ENCODE results near the gene ADCY9. TPM values are rescaled to one million over a fixed set of nuclear protein-coding genes. Genes with fewer than 3 reads are reported as not detected.
"Not testable (repeated sequence)": the region's sequence is repeated elsewhere in the genome, so short reads cannot be mapped to it uniquely, and the experiment has no call there.

The ADCY9 gene
- total RNA-seq, 1 experiment from 2014 or later, result 19.9 TPM

DNA sequence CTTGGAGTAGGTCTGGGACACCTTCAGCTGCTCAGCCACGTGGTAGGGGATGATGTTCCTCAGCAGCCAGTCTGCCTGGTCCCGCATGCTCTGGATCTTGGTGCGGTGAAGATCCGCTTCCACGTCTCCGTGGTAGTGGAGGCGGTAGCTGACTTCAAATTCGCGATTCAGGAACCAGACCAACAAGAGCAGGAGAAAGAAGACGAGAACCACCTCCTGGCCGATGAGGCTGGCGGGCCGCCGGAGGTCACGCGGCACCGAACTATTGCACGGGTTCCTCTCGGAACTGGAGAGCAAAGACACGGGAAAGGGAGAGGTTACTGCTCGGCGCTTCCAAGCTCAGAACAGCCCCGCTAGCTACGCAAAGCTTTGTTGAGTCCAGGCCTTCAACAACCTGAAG, 149.6 kb downstream of the ADCY9 start:
- no peak overlapping the region for H3K27ac ChIP-seq
- peaks cover 4% of the 10 kb centered on the region; the same call in 1 of the 2 replicates for H3K36me3 ChIP-seq
- no peaks in the 10 kb centered on the region for H3K27me3 ChIP-seq
- no peak for DNase-seq
- no peaks in the 10 kb centered on the region; the same call in 1 of the 2 replicates for H3K4me1 ChIP-seq
- no peaks in the 10 kb centered on the region for H3K9me3 ChIP-seq (replicated peaks)
- no peak overlapping the region for H3K4me3 ChIP-seq

GRCh38 chr16:3965781-3966582, 150.3 kb downstream of the ADCY9 start:
- Histone ChIP-seq H3K4me3 (no peak overlapping the region), H3K27me3 (no peaks in the 10 kb centered on the region), H3K27ac (no peak overlapping the region), H3K9me3 (replicated peaks) (no peaks in the 10 kb centered on the region), H3K4me1 (no peaks in the 10 kb centered on the region; the same call in 1 of the 2 replicates), H3K36me3 (peaks cover 4% of the 10 kb centered on the region; the same call in 1 of the 2 replicates)
- DNase-seq, result no peak

GRCh38 chr16:3965306-3965705, 150.9 kb downstream of the ADCY9 start:
- H3K4me3 ChIP-seq, result no peak overlapping the region
- no peaks in the 10 kb centered on the region for H3K9me3 ChIP-seq (replicated peaks)
- no peak for DNase-seq
- no peaks in the 10 kb centered on the region for H3K27me3 ChIP-seq
- no peak overlapping the region for H3K27ac ChIP-seq
- no peaks in the 10 kb centered on the region; the same call in 1 of the 2 replicates for H3K4me1 ChIP-seq
- H3K36me3 ChIP-seq, result peaks cover 4% of the 10 kb centered on the region; the same call in 1 of the 2 replicates

DNA sequence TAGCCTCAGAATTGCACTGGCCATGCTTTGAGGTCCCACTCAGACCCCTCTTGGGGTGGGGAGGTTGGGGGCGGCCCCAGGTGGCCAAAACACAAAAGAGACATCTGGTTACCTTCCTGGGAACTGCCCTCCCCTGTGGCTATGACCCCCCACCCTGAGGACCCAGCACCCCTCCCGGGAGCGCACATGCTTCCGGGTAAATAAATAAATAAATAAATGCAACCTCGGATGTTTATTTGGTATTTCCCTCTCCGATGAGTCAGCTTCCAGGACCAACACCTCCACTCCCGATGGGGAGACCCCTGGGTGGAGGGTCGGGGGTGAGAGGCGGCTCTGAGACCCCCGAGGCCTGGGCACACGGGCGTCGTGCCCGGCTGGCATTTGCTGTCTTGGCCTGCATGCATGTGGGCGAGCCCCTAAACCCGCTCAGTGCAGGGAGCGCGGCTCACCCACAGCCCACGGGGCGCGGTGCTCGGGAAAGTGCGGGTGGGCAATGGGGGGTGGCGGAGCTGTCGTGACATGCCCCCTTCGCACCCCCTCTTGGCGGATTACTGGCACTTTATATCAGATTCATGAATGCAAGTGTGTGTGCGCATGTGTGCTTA, 151.5 kb downstream of the ADCY9 start:
- Histone ChIP-seq H3K4me1 (no peaks in the 10 kb centered on the region; the same call in 1 of the 2 replicates), H3K36me3 (peaks cover 4% of the 10 kb centered on the region; the same call in 1 of the 2 replicates), H3K27me3 (no peaks in the 10 kb centered on the region), H3K9me3 (replicated peaks) (no peaks in the 10 kb centered on the region), H3K4me3 (no peak overlapping the region), H3K27ac (no peak overlapping the region)
- no peak for DNase-seq

- Histone ChIP-seq H3K36me3 (peaks cover 4% of the 10 kb centered on the region; the same call in 1 of the 2 replicates), H3K27ac (no peak overlapping the region), H3K4me1 (no peaks in the 10 kb centered on the region; the same call in 1 of the 2 replicates), H3K27me3 (no peaks in the 10 kb centered on the region), H3K9me3 (replicated peaks) (no peaks in the 10 kb centered on the region), H3K4me3 (no peak overlapping the region)
- DNase-seq, result no peak
These were observed 152.2 kb downstream of the ADCY9 start for GRCh38 chr16:3963886-3964685.

GRCh38 chr16:3963203-3963602, 153.0 kb downstream of the ADCY9 start:
- Histone ChIP-seq H3K9me3 (replicated peaks) (no peaks in the 10 kb centered on the region), H3K27ac (no peak overlapping the region), H3K36me3 (peaks cover 4% of the 10 kb centered on the region; the same call in 1 of the 2 replicates), H3K4me3 (no peak overlapping the region), H3K27me3 (no peaks in the 10 kb centered on the region), H3K4me1 (no peaks in the 10 kb centered on the region; the same call in 1 of the 2 replicates)
- DNase-seq, result no peak

- peak; percentile 43 to 58 for DNase-seq
- no peaks in the 10 kb centered on the region for H3K27me3 ChIP-seq
- no peaks in the 10 kb centered on the region; the same call in 1 of the 2 replicates for H3K4me1 ChIP-seq
- H3K4me3 ChIP-seq, result no peak overlapping the region
- H3K36me3 ChIP-seq, result peaks cover 4% of the 10 kb centered on the region; the same call in 1 of the 2 replicates
- no peaks in the 10 kb centered on the region for H3K9me3 ChIP-seq (replicated peaks)
- H3K27ac ChIP-seq, result no peak overlapping the region
These were observed 154.8 kb downstream of the ADCY9 start for GRCh38 chr16:3961449-3961849.

DNA sequence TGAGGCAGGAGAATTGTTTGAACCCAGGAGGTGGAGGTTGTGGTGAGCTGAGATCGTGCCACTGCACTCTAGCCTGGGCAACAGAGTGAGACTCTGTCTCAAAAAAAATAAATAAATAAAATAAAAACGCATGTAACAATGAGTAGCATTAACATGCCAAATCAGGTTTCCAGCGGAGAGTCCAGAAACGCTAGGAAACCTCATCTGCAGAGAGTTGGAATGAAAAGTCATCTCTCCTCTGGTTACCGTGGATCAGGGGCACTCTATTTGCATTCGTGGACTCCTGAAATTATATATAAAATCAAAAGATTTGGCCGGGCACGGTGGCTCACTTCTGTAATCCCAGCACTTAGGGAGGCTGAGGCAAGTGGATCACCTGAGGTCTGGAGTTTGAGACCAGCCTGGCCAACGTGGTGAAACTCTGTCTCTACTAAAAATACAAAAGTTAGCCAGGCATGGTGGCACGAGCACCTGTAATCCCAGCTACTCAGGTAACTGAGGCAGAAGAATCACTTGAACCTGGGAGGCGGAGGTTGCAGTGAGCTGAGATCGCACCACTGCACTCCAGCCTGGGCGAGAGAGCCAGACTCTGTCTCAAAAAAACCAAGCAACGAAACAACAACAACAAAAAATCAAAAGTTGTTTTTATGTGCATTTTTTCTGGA, 156.2 kb downstream of the ADCY9 start:
- H3K27me3 ChIP-seq; H3K36me3 ChIP-seq; H3K27ac ChIP-seq; H3K4me1 ChIP-seq; DNase-seq; H3K9me3 ChIP-seq (replicated peaks): not testable (repeated sequence)
- peak overlapping the region; percentile 53 for H3K4me3 ChIP-seq

DNA sequence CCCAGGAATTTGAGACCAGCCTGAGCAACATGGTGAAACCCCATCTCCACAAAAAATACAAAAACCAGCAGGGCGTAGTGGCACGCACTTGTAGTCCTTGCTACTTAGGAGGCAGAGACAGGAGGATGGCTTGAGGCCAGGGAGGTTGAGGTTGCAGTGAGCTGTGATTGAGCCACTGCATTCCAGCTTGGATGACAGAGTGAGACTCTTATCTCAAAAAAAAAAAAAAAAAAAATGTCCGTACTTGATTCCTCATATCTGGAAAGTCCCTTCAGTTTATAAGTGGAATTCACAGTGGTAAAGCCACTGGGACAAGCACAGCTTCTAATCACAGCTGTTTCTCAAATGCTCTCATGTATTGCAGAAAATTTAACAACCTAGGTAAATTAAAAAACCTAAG, 157.1 kb downstream of the ADCY9 start:
- H3K27me3 ChIP-seq, result no peaks in the 10 kb centered on the region
- no peak for DNase-seq
- no peaks in the 10 kb centered on the region for H3K36me3 ChIP-seq
- peaks cover 6% of the 10 kb centered on the region for H3K4me1 ChIP-seq
- H3K27ac ChIP-seq, result no peak overlapping the region
- no peak overlapping the region for H3K4me3 ChIP-seq
- no peaks in the 10 kb centered on the region for H3K9me3 ChIP-seq (replicated peaks)

GRCh38 chr16:3957344-3957980, 158.8 kb downstream of the ADCY9 start:
- Histone ChIP-seq H3K36me3 (no peaks in the 10 kb centered on the region), H3K27ac (no peak overlapping the region), H3K4me3 (no peak overlapping the region), H3K4me1 (peaks cover 19% of the 10 kb centered on the region), H3K27me3 (no peaks in the 10 kb centered on the region), H3K9me3 (replicated peaks) (no peaks in the 10 kb centered on the region)
- DNase-seq, result no peak

DNA sequence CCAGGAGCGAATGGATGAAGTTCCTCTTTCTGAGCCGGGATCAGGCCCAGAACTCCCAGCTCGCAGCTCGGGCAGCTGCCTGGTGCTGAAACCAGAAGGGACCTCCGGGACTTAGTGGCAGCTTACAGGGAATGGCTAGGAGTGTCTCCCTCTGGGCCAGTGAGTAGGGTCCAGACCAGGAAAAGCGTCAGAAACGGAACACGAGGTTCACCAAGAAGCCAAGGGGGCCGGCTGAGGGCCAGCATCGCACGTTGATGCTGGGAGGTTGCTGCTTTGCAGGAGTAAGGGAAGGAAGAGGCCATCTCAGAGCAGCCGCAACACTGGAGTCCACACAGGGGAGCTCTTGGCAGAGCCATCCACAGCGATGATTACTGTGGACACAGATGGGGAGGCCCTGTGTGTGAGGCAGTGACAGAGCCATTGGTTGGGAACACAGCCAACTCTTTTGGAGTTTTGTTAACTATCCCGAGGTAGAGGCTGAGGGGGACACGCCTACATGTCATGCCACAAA, 161.8 kb downstream of the ADCY9 start:
- Histone ChIP-seq H3K4me3 (peak overlapping the region; percentile 39), H3K27ac (peak overlapping the region; percentile 12; the same call in 1 of the 2 replicates)
- peak; percentile 80 to 88 for DNase-seq

GRCh38 chr16:3953728-3954410, 162.4 kb downstream of the ADCY9 start:
- Histone ChIP-seq H3K9me3 (replicated peaks) (no peaks in the 10 kb centered on the region), H3K4me3 (peak overlapping the region; percentile 39), H3K4me1 (peaks cover 38% of the 10 kb centered on the region), H3K27ac (peak overlapping the region; percentile 12; the same call in 1 of the 2 replicates), H3K27me3 (no peaks in the 10 kb centered on the region), H3K36me3 (no peaks in the 10 kb centered on the region)
- DNase-seq, result peak; percentile 33 to 49

More for the DNA sequence above, 161.8 kb downstream of the ADCY9 start:
- Histone ChIP-seq H3K9me3 (replicated peaks) (no peaks in the 10 kb centered on the region), H3K4me1 (peaks cover 34% of the 10 kb centered on the region), H3K36me3 (no peaks in the 10 kb centered on the region), H3K27me3 (no peaks in the 10 kb centered on the region)

GRCh38 chr16:3952737-3953131, 163.5 kb downstream of the ADCY9 start:
- H3K27ac ChIP-seq, result peak overlapping the region; percentile 98
- peaks cover 40% of the 10 kb centered on the region for H3K4me1 ChIP-seq

More at GRCh38 chr16:3952737-3953131, 163.5 kb downstream of the ADCY9 start:
- Histone ChIP-seq H3K9me3 (replicated peaks) (no peaks in the 10 kb centered on the region), H3K4me3 (no peak overlapping the region), H3K36me3 (no peaks in the 10 kb centered on the region), H3K27me3 (no peaks in the 10 kb centered on the region)
- DNase-seq, result peak; percentile 80 to 87
